ENCODE measurements around the gene EXOC4.

Gene EXOC4

DNA sequence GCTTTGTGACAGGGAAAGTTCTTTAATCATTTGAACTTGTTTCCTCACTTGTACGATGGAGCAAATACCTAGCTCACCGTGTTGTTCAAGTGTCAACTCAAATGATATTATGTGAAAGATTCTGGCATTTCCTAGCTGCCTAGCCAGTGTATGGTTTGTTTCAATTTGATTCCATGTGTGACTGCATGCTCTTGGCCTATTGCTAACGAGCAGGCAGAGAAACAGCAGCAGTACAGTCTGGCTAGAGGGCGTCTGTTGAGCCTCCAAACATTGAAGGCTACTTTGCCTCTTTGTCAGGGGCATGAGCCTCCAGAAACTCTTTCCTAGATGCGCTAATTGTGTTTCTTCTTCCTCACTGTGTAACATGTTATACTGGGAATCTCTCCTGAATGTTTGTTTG lies 417.4 kb downstream of the EXOC4 start:
- TF ChIP-seq CTCF (conservative IDR thresholded peaks at IDR 0.05): no peak
- no peak overlapping the region for H3K27ac ChIP-seq

DNA sequence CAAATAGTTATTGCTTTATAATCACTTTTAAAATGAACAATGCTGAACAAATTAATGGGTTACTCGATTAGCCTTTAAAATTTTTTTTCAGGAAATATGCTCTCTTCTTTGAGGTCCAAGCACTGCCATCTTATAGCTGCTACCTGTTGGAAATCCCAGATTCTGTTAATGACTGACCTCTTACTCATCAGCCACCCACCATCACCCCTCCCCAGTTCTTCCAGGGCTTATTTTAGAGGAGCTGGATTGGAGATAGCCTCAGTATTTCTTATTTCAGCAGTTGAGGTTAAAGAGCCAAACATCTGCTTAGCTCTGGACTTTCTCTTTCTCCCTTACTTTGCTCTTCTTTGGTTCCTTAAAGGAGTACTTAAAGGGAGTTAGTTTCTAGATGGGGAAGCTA lies 420.0 kb downstream of the EXOC4 start:
- H3K27ac ChIP-seq: no peak overlapping the region
- no peak for TF ChIP-seq CTCF (conservative IDR thresholded peaks at IDR 0.05)

DNA sequence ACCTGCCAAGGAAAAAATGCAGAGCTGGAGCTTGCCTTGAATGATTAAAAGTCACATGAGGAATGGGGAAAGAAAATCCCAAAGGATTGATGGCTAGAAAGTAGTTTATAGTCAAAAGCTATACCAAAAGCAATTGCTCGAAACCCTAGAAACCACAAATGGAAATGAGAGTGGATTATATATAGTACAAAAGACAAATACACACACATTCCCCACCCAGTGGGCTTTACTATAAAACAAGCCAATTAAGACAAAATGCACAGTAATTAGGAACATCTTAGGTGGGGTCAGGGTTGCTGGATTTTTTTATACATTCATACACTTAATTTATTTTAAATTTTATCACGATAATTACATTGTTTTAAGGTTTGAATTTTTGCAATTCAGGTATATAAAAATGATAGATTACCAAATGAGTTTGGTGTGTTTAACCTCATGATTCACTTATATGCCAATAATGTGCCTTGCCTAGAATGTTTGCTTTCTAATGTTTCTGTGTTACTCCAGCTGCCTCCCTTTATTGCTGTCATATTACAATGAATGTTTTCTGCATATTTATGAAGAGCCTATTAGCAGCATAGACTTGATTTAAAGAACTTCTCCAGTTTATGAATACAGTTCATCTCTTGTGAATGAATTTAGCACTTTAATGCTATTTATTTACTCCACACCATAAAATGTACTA lies 421.3 kb downstream of the EXOC4 start:
- TF ChIP-seq CTCF (conservative IDR thresholded peaks at IDR 0.05): no peak
- no peak overlapping the region; the same call in 1 of the 2 replicates for H3K27ac ChIP-seq

DNA sequence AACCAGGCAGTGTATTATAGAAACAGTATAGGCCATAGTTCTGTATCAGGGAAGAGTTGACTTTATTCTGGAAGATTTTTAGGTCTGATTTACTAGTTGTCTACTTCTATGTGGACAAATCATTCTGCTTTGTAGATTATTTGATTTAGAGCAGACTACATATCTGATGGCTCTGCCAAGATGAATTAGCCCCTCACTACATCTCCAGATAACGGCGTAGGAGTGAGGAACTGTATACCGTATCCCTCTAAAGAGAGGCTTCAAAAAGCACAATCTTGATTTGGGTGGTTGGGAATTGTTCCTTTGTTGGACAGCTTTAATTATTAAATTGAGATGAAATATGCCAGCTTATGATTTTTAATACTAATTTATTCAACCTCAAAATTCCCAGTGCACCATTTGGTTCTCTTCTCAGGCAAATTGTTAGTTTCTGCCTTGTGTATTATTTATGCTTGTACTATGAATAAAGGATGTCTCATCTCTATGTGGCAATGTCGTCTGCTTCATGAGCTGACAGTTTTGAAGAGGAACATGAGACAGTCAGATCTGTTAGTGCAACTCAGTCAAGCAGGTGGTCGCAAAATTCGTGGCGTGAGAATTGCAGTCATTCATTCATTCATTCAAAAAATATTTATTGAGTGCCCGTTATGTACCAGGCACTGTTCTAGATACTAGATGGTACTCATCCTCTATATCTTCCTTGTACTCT lies 422.8 kb downstream of the EXOC4 start:
- H3K27ac ChIP-seq: no peak overlapping the region
- TF ChIP-seq CTCF (conservative IDR thresholded peaks at IDR 0.05): no peak

DNA sequence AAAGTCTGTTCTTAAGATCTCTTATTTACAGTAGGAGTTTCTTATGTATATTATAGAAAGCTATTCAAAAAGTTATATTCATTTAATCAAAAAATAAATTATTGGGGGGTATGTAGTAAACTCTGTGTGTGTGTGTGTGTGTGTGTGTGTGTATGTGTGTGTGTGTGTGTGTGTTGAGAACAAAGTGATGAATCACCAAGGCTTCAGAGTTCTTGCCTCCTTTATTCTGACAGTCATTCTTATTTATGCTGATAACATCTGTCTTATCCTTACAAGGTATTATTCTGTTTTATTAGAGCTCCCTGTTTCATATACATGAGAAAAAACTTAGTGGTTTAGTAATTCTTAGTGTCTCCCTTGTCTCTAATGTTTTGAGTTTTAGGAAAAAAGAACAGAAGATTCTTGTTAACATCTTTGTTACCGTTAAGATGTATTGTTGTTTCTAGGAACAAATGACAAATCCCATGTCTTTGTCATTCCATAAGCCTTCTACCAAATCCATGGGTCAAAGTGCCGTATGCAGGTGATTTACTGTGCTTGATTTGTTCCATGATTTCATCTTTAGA lies 424.0 kb downstream of the EXOC4 start:
- H3K27ac ChIP-seq: no peak overlapping the region
- TF ChIP-seq CTCF (conservative IDR thresholded peaks at IDR 0.05): no peak

- H3K27ac ChIP-seq: no peak overlapping the region
- no peak for TF ChIP-seq CTCF (conservative IDR thresholded peaks at IDR 0.05)
Observed at GRCh38 chr7:133678137-133678814, 425.4 kb downstream of the EXOC4 start.

GRCh38 chr7:133679977-133680376 lies 427.1 kb downstream of the EXOC4 start:
- TF ChIP-seq CTCF (conservative IDR thresholded peaks at IDR 0.05): no peak
- no peak overlapping the region for H3K27ac ChIP-seq

Data from VCaP (cell line).